GM18861 (cell line): ENCODE results near the gene POGZ.

Source experiments
- ATAC-seq: cut with Tn5 transposase; IDR thresholded peaks from one replicate; pipeline ENCODE4 v1.9.1; 2021; ENCODE audit not compliant: unreplicated experiment

The POGZ gene

DNA sequence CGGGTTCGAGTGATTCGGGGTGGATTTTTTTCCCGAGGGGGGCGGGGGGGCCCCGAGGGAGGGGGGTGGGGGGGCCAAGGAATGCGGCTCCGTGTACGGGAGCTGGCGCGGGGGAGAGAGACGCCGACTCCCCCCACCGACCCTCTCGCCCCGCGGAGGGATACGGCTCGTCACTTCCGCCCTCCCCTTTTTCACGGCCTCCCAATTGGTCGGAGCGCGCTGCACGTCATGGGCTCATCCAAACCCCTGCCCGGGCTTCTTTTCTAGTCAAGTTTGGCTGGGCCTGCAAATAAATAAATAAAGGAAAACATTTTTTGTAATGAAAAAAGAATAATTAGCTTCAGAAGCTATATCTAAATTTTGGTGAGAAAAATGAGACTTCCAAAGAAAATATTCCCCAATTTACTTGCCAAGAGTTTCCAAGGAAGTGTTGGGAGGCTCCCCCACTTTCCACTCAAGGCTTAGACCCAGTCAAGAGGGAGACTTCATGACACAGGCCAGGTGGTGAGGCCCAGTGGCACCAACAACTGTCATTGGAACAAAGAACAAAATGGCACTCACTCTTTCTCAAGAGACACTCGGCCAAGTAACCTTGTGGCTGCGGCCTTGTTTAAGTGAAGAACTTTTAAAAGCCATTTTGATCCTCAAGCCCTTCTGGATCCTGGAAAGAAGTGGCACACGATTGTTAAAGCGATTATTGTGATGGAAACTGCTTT is at the start of gene POGZ:
Gene POGZ, minus strand, starts transcription at position 164 of the 716 bp plus-strand sequence. CDS start 17,290 bp downstream, outside the sequence.
- no peak for ATAC-seq

GRCh38 chr1:151508833-151509232 is 49.5 kb upstream of the POGZ start:
- no peak for ATAC-seq

DNA sequence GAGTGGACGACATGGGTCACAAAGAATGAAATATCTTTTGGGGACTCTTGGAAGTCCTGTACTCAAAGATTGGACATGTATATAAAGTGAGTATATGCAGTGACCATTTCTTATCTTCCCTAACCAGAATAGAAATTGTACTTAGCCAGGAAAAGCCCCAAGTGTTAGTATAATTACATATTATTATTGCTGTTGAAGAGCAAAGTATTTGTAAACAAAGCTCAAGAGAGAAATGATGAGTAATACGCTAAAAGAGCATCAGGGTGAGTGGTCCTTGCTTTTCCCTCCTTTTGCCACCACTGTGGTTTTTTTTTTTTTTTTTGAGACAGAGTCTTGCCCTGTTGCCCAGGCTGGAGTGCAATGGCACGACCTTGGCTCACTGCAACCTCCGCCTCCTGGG is 45.5 kb upstream of the POGZ start:
- no peak for ATAC-seq

- ATAC-seq = no peak
Measured at GRCh38 chr1:151504252-151504651, 45.0 kb upstream of the POGZ start.

- no peak for ATAC-seq
Measured at GRCh38 chr1:151502859-151503780, 43.8 kb upstream of the POGZ start.

DNA sequence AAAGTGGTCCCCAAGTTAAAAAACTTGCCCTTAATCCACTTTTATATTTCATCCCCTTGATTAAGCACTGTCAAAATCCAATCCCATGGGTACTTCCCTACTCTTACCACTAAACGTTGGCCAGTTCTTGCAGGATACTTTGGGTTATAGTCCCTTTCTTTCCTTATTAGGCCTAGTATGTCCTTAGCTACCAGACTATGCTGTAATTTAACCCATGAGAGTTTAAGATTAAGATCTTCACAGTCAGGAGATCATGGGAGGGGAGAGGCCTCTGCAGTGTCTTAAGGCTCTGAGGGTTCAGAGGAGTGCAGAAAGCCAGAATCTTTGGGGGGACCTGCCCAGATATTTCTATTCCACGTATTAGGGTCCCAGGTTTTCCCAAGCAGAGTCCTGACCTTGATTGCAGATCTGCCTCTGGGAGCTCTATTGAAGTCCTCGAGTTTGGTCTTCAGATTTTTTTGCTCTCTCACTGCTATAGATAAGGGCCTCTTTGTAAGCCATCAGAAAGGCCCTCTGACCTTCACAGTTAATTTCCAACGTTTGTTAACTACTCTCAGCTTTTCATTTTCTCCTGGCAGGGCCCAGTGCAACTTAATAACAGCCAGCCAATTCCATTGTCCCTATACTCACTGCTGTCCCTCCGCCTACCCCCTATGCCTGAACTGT is 42.9 kb upstream of the POGZ start:
- ATAC-seq = no peak

- ATAC-seq = no peak
Measured at GRCh38 chr1:151501474-151501873, 42.2 kb upstream of the POGZ start.

- no peak for ATAC-seq
Measured at GRCh38 chr1:151499930-151500329, 40.6 kb upstream of the POGZ start.

DNA sequence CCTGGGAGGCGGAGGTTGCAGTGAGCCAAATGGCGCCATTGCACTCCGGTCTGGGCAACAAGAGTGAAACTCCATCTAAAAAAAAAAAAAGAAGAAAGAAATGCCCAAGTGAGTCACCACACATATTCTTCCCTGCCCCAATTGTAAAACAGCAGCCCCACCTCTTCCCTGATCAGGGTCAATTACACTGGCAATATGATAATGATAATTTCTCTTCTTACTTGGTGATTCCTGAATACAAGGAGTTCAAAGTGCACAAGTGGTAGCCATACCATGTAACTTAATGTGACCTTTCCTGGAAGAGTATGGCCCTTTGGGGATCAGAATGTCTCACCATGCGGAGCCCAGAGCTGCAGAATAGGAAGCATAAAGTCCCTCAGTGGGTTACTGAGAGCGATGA is 40.1 kb upstream of the POGZ start:
- ATAC-seq = no peak

DNA sequence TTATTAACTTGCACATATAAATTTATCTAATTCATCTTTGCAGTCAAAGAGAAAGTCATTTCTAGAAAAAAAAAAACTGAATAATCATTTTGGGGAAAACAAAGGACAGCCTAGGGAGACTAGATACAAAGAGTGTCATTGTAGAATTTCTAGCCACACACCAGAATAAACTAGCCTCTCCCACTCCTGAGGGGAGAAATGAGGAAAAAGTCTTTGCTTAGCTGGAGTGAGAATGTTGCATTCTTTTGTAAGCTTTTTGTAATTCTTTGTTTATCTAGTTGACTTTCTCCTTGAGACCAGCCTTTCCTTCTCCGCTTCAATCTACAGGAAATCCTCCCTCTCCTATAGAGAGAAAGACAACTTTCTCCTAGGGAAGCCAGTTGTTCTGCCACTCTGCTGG is 36.0 kb upstream of the POGZ start:
- ATAC-seq = no peak

GRCh38 chr1:151494741-151495281 is 35.5 kb upstream of the POGZ start:
- ATAC-seq = peak; percentile 56

- no peak for ATAC-seq
Measured at GRCh38 chr1:151493042-151493441, 33.7 kb upstream of the POGZ start.

DNA sequence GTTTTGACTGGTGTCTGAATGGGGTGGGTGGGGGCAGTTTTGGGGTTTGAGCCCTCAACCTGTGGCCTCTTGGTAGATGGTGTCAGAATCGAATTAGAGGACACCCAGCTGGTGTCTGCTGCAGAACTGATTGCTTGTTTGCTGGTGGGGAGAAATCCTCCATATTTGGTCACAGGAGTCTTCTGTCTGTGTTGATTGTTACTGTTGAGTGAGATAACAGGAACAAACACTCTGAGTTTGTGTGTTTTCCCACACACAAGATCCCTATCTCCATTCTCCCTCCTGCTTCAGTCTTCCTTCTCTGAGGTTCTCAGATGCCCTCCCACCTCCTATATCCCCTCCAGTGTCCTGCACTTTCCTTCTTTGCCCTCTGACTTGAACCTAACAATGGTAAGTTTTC is 32.8 kb upstream of the POGZ start:
- no peak for ATAC-seq

DNA sequence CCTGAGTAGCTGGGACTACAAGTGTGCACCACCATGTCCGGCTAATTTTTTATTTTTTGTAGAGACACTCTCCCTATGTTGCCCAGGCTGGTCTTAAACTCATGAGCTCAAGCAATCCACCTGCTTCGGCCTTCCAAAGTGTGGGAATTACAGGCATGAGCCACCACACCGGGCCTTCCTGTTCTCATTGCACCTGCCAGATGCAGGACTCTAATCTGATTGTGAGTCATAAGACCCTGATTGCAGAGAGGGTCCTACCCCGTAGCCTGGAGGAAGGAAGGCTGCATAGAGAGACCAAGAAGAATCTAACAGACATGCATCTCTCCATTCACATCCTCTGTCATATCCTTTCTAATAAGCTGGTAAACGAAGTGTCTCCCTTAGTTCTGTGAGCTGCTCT is 32.3 kb upstream of the POGZ start:
- no peak for ATAC-seq

- no peak for ATAC-seq
Measured at GRCh38 chr1:151486557-151486956, 27.3 kb upstream of the POGZ start.

DNA sequence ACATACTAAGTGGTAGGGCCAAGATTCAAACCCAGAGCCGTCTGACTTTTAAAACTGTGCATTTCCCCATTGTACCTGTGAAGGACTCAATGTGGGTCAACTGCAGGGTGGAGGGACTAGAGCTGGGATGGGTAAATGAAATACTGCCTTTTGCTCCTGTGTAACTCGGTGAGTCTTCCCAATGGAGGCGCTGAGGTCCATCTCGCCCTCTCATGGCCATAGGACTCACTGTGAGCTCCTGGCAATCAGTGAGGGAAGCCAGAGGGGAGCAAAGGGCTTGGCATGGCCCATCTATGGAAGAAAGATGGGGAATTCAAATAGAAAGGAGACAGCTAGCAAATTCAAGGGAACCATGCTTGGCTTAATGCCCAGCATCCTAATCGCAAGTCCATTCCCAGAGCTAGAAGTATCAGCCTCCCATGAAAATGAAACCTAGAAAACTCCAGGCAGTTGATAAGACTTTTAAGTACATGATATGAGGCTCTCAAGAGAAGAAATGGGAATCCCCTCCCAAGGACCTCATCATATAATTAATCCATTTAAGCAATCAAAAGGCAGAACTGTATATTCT is 26.5 kb upstream of the POGZ start:
- ATAC-seq = no peak

DNA sequence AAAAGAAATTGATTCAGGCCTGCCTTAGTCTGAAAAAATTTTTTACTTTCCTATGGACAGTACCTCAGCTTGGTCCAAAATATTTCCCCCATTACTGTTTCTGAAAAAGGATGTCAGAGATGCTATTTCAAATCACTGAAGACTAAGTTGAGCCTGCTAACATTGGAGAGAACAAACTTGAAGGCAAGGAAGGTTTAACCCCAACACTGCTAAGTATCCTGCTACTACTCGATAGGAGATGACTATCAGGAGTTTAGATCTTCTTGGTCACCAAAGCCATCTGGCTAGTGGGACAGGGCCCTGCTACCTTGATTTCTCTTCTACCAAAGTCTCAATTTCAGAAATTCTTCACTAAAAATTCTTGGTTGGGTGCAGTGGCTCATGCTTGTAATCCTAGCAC is 22.7 kb upstream of the POGZ start:
- no peak for ATAC-seq

DNA sequence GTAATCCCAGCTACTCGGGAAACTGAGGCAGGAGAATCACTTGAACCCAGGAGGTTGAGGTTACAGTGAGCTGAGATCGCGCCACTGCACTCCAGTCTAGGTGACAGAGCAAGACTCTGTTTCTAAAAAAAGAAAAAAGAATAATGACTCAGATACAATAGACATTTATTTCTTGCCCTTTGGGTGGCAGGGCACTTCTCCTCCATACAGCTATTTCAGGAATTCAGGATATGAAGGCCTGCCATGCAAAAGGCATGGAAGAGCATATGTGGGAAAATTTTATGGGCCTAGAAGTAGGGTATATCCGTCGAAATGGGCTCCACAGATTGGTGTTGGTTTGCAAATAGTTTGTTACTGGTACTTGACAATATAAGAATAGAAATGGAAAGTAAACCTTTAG is 20.2 kb upstream of the POGZ start:
- no peak for ATAC-seq

GRCh38 chr1:151478923-151479322 is 19.6 kb upstream of the POGZ start:
- ATAC-seq = no peak

GRCh38 chr1:151478140-151478812 is 19.0 kb upstream of the POGZ start:
- ATAC-seq = no peak

DNA sequence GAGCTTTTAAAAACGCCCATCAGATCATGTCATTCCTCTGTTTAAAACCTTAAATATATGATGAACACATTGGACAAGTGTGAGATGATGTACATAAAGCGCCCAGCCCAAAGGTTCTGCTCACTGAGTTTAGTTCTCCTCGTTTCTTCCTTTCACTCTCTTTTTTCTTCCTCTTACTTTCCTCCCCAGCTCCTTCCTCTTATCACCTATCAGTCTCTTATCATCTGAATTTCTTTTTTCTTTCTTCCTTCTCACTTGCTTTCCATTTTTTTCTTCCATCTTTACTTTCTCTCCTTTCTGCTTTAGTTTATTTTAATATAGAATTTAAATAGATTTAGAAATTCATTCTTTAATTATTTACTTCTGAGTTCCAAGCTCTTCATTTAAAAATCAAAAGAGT is 17.8 kb upstream of the POGZ start:
- ATAC-seq = no peak
